BLaER1 treated with 17β-estradiol and CSF1 and Interleukin-3, amounts not matched to agents 10 nM and 100 nM (cell line): ENCODE results near the gene FRY.

ENCODE experiments used
- H3K27ac ChIP-seq, 11 experiments: shearing (Covaris generic); formaldehyde crosslinking; 2 replicates each; pipeline ENCODE4 v1.8.1; 2022
- H3K27me3 ChIP-seq, 11 experiments: shearing (Covaris generic); formaldehyde crosslinking; 2 replicates each; pipeline ENCODE4 v1.8.1; 2022
- H3K36me3 ChIP-seq, 11 experiments: shearing (Covaris generic); formaldehyde crosslinking; 2 replicates each; pipeline ENCODE4 v1.8.1; 2022
- H3K4me1 ChIP-seq, 10 experiments: shearing (Covaris generic); formaldehyde crosslinking; 2 replicates each; pipeline ENCODE4 v1.8.1; 2022
- H3K4me2 ChIP-seq, 11 experiments: shearing (Covaris generic); formaldehyde crosslinking; 2 replicates each; pipeline ENCODE4 v1.8.1; 2022
- H3K4me3 ChIP-seq, 10 experiments: shearing (Covaris generic); formaldehyde crosslinking; 2 replicates each; pipeline ENCODE4 v1.8.1; 2022
- H3K9ac ChIP-seq, 11 experiments: shearing (Covaris generic); formaldehyde crosslinking; 2 replicates each; pipeline ENCODE4 v1.8.1; 2022
- H3K9me3 ChIP-seq, 11 experiments: shearing (Covaris generic); formaldehyde crosslinking; replicated peaks in 1 of 11; 2 replicates each; pipeline ENCODE4 v1.8.1; 2022
- H4K20me1 ChIP-seq, 11 experiments: shearing (Covaris generic); formaldehyde crosslinking; 2 replicates each; pipeline ENCODE4 v1.8.1; 2022
- Cebpa-rat ChIP-seq, 11 experiments: shearing (Covaris generic); IDR thresholded peaks; 2 replicates each; pipeline ENCODE4 v1.8.1; 2022

FRY gene

GRCh38 chr13:32267836-32268439, 236.4 kb downstream of the FRY start:
- H3K4me2 ChIP-seq, result no peak overlapping the region
- H3K9me3 ChIP-seq, result no peaks in the 10 kb centered on the region

GRCh38 chr13:32272021-32272683, 240.6 kb downstream of the FRY start:
- no peak overlapping the region for H3K27ac ChIP-seq
- no peaks in the 10 kb centered on the region for H3K27me3 ChIP-seq
- H4K20me1 ChIP-seq, result no peaks in the 10 kb centered on the region
- H3K9ac ChIP-seq, result no peak overlapping the region
- H3K4me3 ChIP-seq, result no peak overlapping the region
- no peak overlapping the region for H3K4me2 ChIP-seq
- H3K9me3 ChIP-seq, result no peaks in the 10 kb centered on the region
- H3K4me1 ChIP-seq, result peaks cover 0 to 12% (median 4%) of the 10 kb centered on the region in 10 experiments; a peak in 9 of 20 replicates
- no peak for TF ChIP-seq Cebpa-rat (IDR thresholded peaks at IDR 0.05)
- H3K36me3 ChIP-seq, result no peaks in the 10 kb centered on the region

More at GRCh38 chr13:32267836-32268439, 236.4 kb downstream of the FRY start:
- Histone ChIP-seq H3K27me3 (no peaks in the 10 kb centered on the region), H3K36me3 (no peaks in the 10 kb centered on the region), H4K20me1 (no peaks in the 10 kb centered on the region), H3K9ac (no peak overlapping the region), H3K4me3 (no peak overlapping the region), H3K4me1 (no peaks in the 10 kb centered on the region), H3K27ac (no peak overlapping the region)
- TF ChIP-seq Cebpa-rat (IDR thresholded peaks at IDR 0.05), result no peak

- H3K36me3 ChIP-seq, result no peaks in the 10 kb centered on the region; a peak in 1 of 22 replicates
- no peak overlapping the region for H3K4me2 ChIP-seq
- no peaks in the 10 kb centered on the region for H3K27me3 ChIP-seq
- no peaks in the 10 kb centered on the region for H3K9me3 ChIP-seq
- no peak overlapping the region for H3K27ac ChIP-seq
- no peak overlapping the region for H3K4me3 ChIP-seq
- no peak overlapping the region for H3K9ac ChIP-seq
- no peak for TF ChIP-seq Cebpa-rat (IDR thresholded peaks at IDR 0.05)
- H4K20me1 ChIP-seq, result no peaks in the 10 kb centered on the region
- H3K4me1 ChIP-seq, result peaks cover 0 to 12% (median 4%) of the 10 kb centered on the region in 10 experiments; a peak in 9 of 20 replicates
These were observed 246.3 kb downstream of the FRY start for GRCh38 chr13:32277839-32278238.

- Histone ChIP-seq H3K4me2 (no peak overlapping the region), H3K4me1 (peaks cover 0 to 12% (median 4%) of the 10 kb centered on the region in 10 experiments; a peak in 9 of 20 replicates), H4K20me1 (no peaks in the 10 kb centered on the region), H3K36me3 (no peaks in the 10 kb centered on the region; a peak in 1 of 22 replicates), H3K27me3 (no peaks in the 10 kb centered on the region), H3K4me3 (no peak overlapping the region), H3K9me3 (no peaks in the 10 kb centered on the region), H3K27ac (no peak overlapping the region), H3K9ac (no peak overlapping the region)
- TF ChIP-seq Cebpa-rat (IDR thresholded peaks at IDR 0.05), result no peak
These were observed 246.9 kb downstream of the FRY start for GRCh38 chr13:32278426-32278825.

- H4K20me1 ChIP-seq, result no peaks in the 10 kb centered on the region
- H3K9ac ChIP-seq, result no peak overlapping the region
- no peaks in the 10 kb centered on the region for H3K27me3 ChIP-seq
- no peaks in the 10 kb centered on the region for H3K9me3 ChIP-seq
- no peak for TF ChIP-seq Cebpa-rat (IDR thresholded peaks at IDR 0.05)
- no peaks in the 10 kb centered on the region; a peak in 1 of 22 replicates for H3K36me3 ChIP-seq
- H3K4me3 ChIP-seq, result no peak overlapping the region
- no peak overlapping the region for H3K4me2 ChIP-seq
- 0 out of 20 replicates have a peak, but pooled peaks cover 0 to under 1% (median 0%) of the 10 kb centered on the region in 10 experiments for H3K4me1 ChIP-seq
- H3K27ac ChIP-seq, result no peak overlapping the region
These were observed 249.5 kb downstream of the FRY start for GRCh38 chr13:32281096-32281495.

- Histone ChIP-seq H3K9me3 (no peaks in the 10 kb centered on the region), H3K4me2 (no peak overlapping the region), H3K27me3 (no peaks in the 10 kb centered on the region), H3K36me3 (no peaks in the 10 kb centered on the region; a peak in 1 of 22 replicates), H3K9ac (no peak overlapping the region), H3K27ac (no peak overlapping the region), H3K4me1 (no peaks in the 10 kb centered on the region), H4K20me1 (no peaks in the 10 kb centered on the region), H3K4me3 (no peak overlapping the region)
- TF ChIP-seq Cebpa-rat (IDR thresholded peaks at IDR 0.05), result no peak
These were observed 250.6 kb downstream of the FRY start for GRCh38 chr13:32282096-32282711.

- no peak for TF ChIP-seq Cebpa-rat (IDR thresholded peaks at IDR 0.05)
- Histone ChIP-seq H3K9ac (no peak overlapping the region), H3K9me3 (no peaks in the 10 kb centered on the region), H4K20me1 (no peaks in the 10 kb centered on the region), H3K36me3 (no peaks in the 10 kb centered on the region), H3K27ac (no peak overlapping the region), H3K4me1 (no peaks in the 10 kb centered on the region), H3K27me3 (no peaks in the 10 kb centered on the region), H3K4me3 (no peak overlapping the region), H3K4me2 (no peak overlapping the region)
These were observed 253.5 kb downstream of the FRY start for GRCh38 chr13:32284927-32285632.

- no peak for TF ChIP-seq Cebpa-rat (IDR thresholded peaks at IDR 0.05)
- H4K20me1 ChIP-seq, result no peaks in the 10 kb centered on the region
- H3K9me3 ChIP-seq, result no peaks in the 10 kb centered on the region
- H3K4me3 ChIP-seq, result no peak overlapping the region
- no peak overlapping the region for H3K9ac ChIP-seq
- H3K4me1 ChIP-seq, result no peaks in the 10 kb centered on the region
- no peak overlapping the region for H3K4me2 ChIP-seq
- H3K36me3 ChIP-seq, result no peaks in the 10 kb centered on the region
- H3K27ac ChIP-seq, result no peak overlapping the region
- no peaks in the 10 kb centered on the region for H3K27me3 ChIP-seq
These were observed 254.0 kb downstream of the FRY start for GRCh38 chr13:32285633-32285965.

GRCh38 chr13:32297206-32297605, 265.6 kb downstream of the FRY start:
- H3K27me3 ChIP-seq, result no peaks in the 10 kb centered on the region
- no peaks in the 10 kb centered on the region for H4K20me1 ChIP-seq
- no peak overlapping the region for H3K27ac ChIP-seq
- H3K9me3 ChIP-seq, result no peaks in the 10 kb centered on the region
- no peak overlapping the region for H3K4me3 ChIP-seq
- H3K4me1 ChIP-seq, result no peaks in the 10 kb centered on the region
- no peak for TF ChIP-seq Cebpa-rat (IDR thresholded peaks at IDR 0.05)
- H3K4me2 ChIP-seq, result no peak overlapping the region
- H3K36me3 ChIP-seq, result no peaks in the 10 kb centered on the region
- H3K9ac ChIP-seq, result no peak overlapping the region
